GM23248 (cell line): ENCODE data around the gene WDR93. TPM values are rescaled to one million over a fixed set of nuclear protein-coding genes. Genes with fewer than 3 reads are reported as not detected.

Experiments used
- DNase-seq: peaks from one replicate; pipeline ENCODE4 v3.0.0-alpha.2; 2015
- H2AFZ ChIP-seq: fragments of 200-600 bp; sonication (generic); 2 replicates; pipeline ENCODE4 v1.6.1; 2016; ENCODE audit warnings: antibody characterized with exemption
- H3F3A ChIP-seq: fragments of 200-600 bp; sonication (generic); 2 replicates; pipeline ENCODE4 v1.6.1; 2016; ENCODE audit warnings: mild to moderate bottlenecking, antibody characterized with exemption, mixed run types; ENCODE audit not compliant: insufficient read depth
- H3K27ac ChIP-seq: fragments of 200-600 bp; sonication (generic); 2 replicates; pipeline ENCODE4 v1.5.1; 2016; ENCODE audit warnings: mild to moderate bottlenecking
- H3K27me3 ChIP-seq: fragments of 200-600 bp; sonication (generic); replicated peaks from 2 replicates; pipeline ENCODE4 v1.6.1; 2016; ENCODE audit warnings: mild to moderate bottlenecking; ENCODE audit not compliant: insufficient read depth
- H3K36me3 ChIP-seq: fragments of 200-600 bp; sonication (generic); 2 replicates; pipeline ENCODE4 v1.6.1; 2016; ENCODE audit warnings: low read depth, mild to moderate bottlenecking
- H3K4me1 ChIP-seq: fragments of 200-600 bp; sonication (generic); 2 replicates; pipeline ENCODE4 v1.6.1; 2016; ENCODE audit warnings: mild to moderate bottlenecking; ENCODE audit not compliant: insufficient read depth
- H3K4me2 ChIP-seq: fragments of 200-600 bp; sonication (generic); one replicate; pipeline ENCODE4 v1.6.1; 2016; ENCODE audit warnings: mild to moderate bottlenecking; ENCODE audit not compliant: unreplicated experiment
- H3K4me3 ChIP-seq: fragments of 200-600 bp; sonication (generic); 2 replicates; pipeline ENCODE4 v1.5.1; 2016; ENCODE audit warnings: mild to moderate bottlenecking
- H3K79me2 ChIP-seq: fragments of 200-600 bp; sonication (generic); 2 replicates; pipeline ENCODE4 v1.6.1; 2016; ENCODE audit warnings: mild to moderate bottlenecking; ENCODE audit not compliant: insufficient read depth
- H3K9ac ChIP-seq: fragments of 200-600 bp; sonication (generic); 2 replicates; pipeline ENCODE4 v1.6.1; 2016; ENCODE audit warnings: mild to moderate bottlenecking
- H3K9me2 ChIP-seq: fragments of 200-600 bp; sonication (generic); 2 replicates; pipeline ENCODE4 v1.6.1; 2016; ENCODE audit warnings: mixed run types, mild to moderate bottlenecking, moderate library complexity; ENCODE audit not compliant: insufficient read depth
- H3K9me3 ChIP-seq: fragments of 200-600 bp; sonication (generic); one replicate; pipeline ENCODE4 v1.6.1; 2017; ENCODE audit warnings: low read depth
- H4K20me1 ChIP-seq: fragments of 200-600 bp; sonication (generic); 2 replicates; pipeline ENCODE4 v1.6.0; 2016; ENCODE audit not compliant: insufficient read depth
- EZH2 ChIP-seq: fragments of 200-600 bp; sonication (generic); IDR thresholded peaks from 2 replicates; pipeline ENCODE4 v1.6.1; 2018; ENCODE audit warnings: antibody characterized with exemption, mild to moderate bottlenecking; ENCODE audit not compliant: insufficient read depth, poor library complexity, severe bottlenecking
- EZH2phosphoT487 ChIP-seq: fragments of 200-600 bp; sonication (generic); IDR thresholded peaks from 2 replicates; pipeline ENCODE4 v1.6.1; 2018; ENCODE audit warnings: antibody characterized with exemption, moderate library complexity, mild to moderate bottlenecking, low read depth; ENCODE audit not compliant: insufficient read depth
- WGBS, 2 experiments: methylation state at CpG; one replicate each; pipeline ENCODE4 v1.1.6; 2015 to 2017; ENCODE audit warnings: low lambda C conversion rate in 2 of 2, low coverage in 1 of 2; ENCODE audit errors: missing lambda C conversion rate in 2 of 2; 5-methylcytosine and 5-hydroxymethylcytosine counted together
- in situ Hi-C: fragments of 300-500 bp; cut with MboI; formaldehyde crosslinking; loops from 2 replicates; pipeline ENCODE4 v1.15.0; 2020
- polyA plus RNA-seq: library from polyadenylated mRNA; unstranded; fragments of >200 nt; fragmentation: Nextera tagmentation; extraction: Ambion mirVana; gene quantifications from 2 replicates; pipeline ENCODE4 v1.2.1, GENCODE V29; 2016
- small RNA-seq: library from RNA; depleted of rRNA; stranded (forward); fragments of <200 nt; gene quantifications from one replicate; pipeline ENCODE3, GENCODE V24; 2014; ENCODE audit warnings: low read depth, low replicate concordance
- total RNA-seq: library from RNA; depleted of rRNA; stranded (reverse); fragments of >200 nt; shearing (Covaris generic); gene quantifications from 2 replicates; pipeline ENCODE4 v1.2.3, GENCODE V29; 2014; rRNA removed

Gene WDR93
- total and polyA plus RNA-seq, 2 experiments from 2014 or later: 0.10 TPM; not detected in 1

DNA sequence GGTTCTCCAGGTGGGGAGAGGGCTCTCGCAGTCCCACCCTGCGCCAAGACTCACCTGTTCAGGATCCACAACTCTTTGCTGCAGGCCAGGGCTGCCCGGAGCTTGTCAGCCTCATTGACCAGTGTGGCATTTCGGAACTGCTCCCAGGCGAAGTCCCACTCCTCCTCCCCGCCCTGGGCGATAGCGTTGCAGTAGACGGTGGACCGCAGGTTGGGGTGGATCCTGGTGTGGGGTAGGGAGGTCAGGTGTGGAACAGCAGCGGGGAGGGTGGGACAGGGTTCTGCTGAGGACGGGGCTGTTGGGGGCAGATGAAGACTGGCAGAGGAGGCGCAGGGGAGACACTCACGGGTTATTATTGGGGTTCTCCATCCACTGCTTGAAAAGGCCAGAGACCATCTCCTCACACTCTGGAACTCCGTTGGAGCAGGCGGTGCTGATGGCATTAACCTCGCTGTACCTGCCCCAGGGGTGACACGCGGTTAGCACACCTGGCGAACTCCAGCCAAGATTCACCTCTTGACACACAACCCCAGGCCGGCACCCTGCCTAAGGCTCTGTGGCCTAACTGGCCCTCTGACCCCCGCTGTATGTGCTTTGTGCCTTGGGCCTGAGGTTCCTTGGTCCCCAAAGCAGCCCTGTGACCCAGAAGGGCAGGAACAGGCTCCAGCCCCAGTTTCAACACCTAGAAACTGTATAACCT, 101.6 kb downstream of the WDR93 start:
- 93 to 95% methylated on average over 19 to 22 of the region's 22 CpGs for WGBS, 2 experiments
- Histone ChIP-seq H3K27ac (no peak overlapping the region), H3K4me1 (0 out of 2 replicates have a peak, but pooled peaks cover 10% of the 10 kb centered on the region), H3K9ac (no peak overlapping the region), H3K36me3 (peaks cover 85% of the 10 kb centered on the region), H4K20me1 (no peaks in the 10 kb centered on the region; the same call in 1 of the 2 replicates), H3K4me2 (no peak overlapping the region), H3F3A (peaks cover 91% of the 10 kb centered on the region), H3K4me3 (no peak overlapping the region), H3K27me3 (no peaks in the 10 kb centered on the region), H3K9me2 (no peaks in the 10 kb centered on the region), H2AFZ (no peak overlapping the region), H3K9me3 (no peaks in the 10 kb centered on the region), H3K79me2 (peaks cover 34% of the 10 kb centered on the region)
- no peak for TF ChIP-seq EZH2phosphoT487
- TF ChIP-seq EZH2: no peak
- in situ Hi-C loops: no loop called here
- no peak for DNase-seq

Small RNAs within 50 kb of the gene (small RNA-seq; reads per million reads assigned to genes)
- gene RNU6-132P: not detected

Other genes with a start within 250 kb of the WDR93 start
- gene RHCG, start 194.2 kb upstream of the WDR93 start, total RNA-seq: not detected in 2 replicates
- not detected in 2 replicates for gene RHCG, start 194.2 kb upstream of the WDR93 start, polyA plus RNA-seq
- 2.3 and 2.4 TPM in 2 replicates for gene TICRR, start 115.3 kb upstream of the WDR93 start, total RNA-seq
- 1.2 and 1.3 TPM in 2 replicates for gene TICRR, start 115.3 kb upstream of the WDR93 start, polyA plus RNA-seq
- gene KIF7, start 35.3 kb upstream of the WDR93 start, total RNA-seq: 25.4 and 30.0 TPM in 2 replicates
- gene KIF7, start 35.3 kb upstream of the WDR93 start, polyA plus RNA-seq: 6.9 and 7.2 TPM in 2 replicates
- not detected in 2 replicates for gene PLIN1, start 11.4 kb upstream of the WDR93 start, total RNA-seq
- not detected in 2 replicates for gene PLIN1, start 11.4 kb upstream of the WDR93 start, polyA plus RNA-seq
- gene PEX11A, start 57 bp upstream of the WDR93 start, total RNA-seq: 5.4 and 11.5 TPM in 2 replicates
- 5.3 and 6.1 TPM in 2 replicates for gene PEX11A, start 57 bp upstream of the WDR93 start, polyA plus RNA-seq
- not detected in 2 replicates for gene MESP1, start 60.4 kb downstream of the WDR93 start, total RNA-seq
- gene MESP1, start 60.4 kb downstream of the WDR93 start, polyA plus RNA-seq: 0.48 and 0.63 TPM in 2 replicates
- not detected in 2 replicates for gene MESP2, start 85.5 kb downstream of the WDR93 start, total RNA-seq
- not detected in 2 replicates for gene MESP2, start 85.5 kb downstream of the WDR93 start, polyA plus RNA-seq
- gene ANPEP, start 124.0 kb downstream of the WDR93 start, total RNA-seq: 464 and 467 TPM in 2 replicates
- 568 and 585 TPM in 2 replicates for gene ANPEP, start 124.0 kb downstream of the WDR93 start, polyA plus RNA-seq
- 78.7 and 85.0 TPM in 2 replicates for gene AP3S2, start 203.2 kb downstream of the WDR93 start, total RNA-seq
- gene AP3S2, start 203.2 kb downstream of the WDR93 start, polyA plus RNA-seq: 23.7 and 27.0 TPM in 2 replicates
- 8.7 and 9.0 TPM in 2 replicates for gene ARPIN, start 222.1 kb downstream of the WDR93 start, total RNA-seq
- gene ARPIN, start 222.1 kb downstream of the WDR93 start, polyA plus RNA-seq: 5.4 and 6.0 TPM in 2 replicates